Left hindlimb (tissue), 1 donor: Measurements from ENCODE around the gene ZNF839.
"Not testable (repeated sequence)": the region's sequence is repeated elsewhere in the genome, so short reads cannot be mapped to it uniquely, and the experiment has no call there.

ENCODE experiments used
- DNase-seq: peaks from one replicate; pipeline ENCODE4 v3.0.0-alpha.2; 2018

Gene ZNF839

GRCh38 chr14:102319351-102320032 lies at the start of gene ZNF839:
Gene ZNF839 (plus strand): TSS chr14:102319746. CDS start chr14:102319766, 20 bp downstream.
- peak; percentile 93 for DNase-seq

GRCh38 chr14:102272392-102272791 lies 47.2 kb upstream of the ZNF839 start:
- DNase-seq = no peak

- no peak for DNase-seq
These were observed 43.7 kb upstream of the ZNF839 start for GRCh38 chr14:102275866-102276265.

- no peak for DNase-seq
These were observed 41.5 kb upstream of the ZNF839 start for GRCh38 chr14:102277874-102278630.

GRCh38 chr14:102278631-102278935 lies 41.0 kb upstream of the ZNF839 start:
- no peak for DNase-seq

- DNase-seq = no peak
These were observed 40.3 kb upstream of the ZNF839 start for GRCh38 chr14:102279282-102279681.

GRCh38 chr14:102279688-102280348 lies 39.7 kb upstream of the ZNF839 start:
- no peak for DNase-seq

GRCh38 chr14:102280376-102280962 lies 39.1 kb upstream of the ZNF839 start:
- DNase-seq = no peak

GRCh38 chr14:102282751-102283465 lies 36.6 kb upstream of the ZNF839 start:
- DNase-seq = no peak

- DNase-seq = no peak
These were observed 35.9 kb upstream of the ZNF839 start for GRCh38 chr14:102283631-102284129.

GRCh38 chr14:102285106-102285505 lies 34.4 kb upstream of the ZNF839 start:
- no peak for DNase-seq

GRCh38 chr14:102288139-102288538 lies 31.4 kb upstream of the ZNF839 start:
- no peak for DNase-seq

- DNase-seq = no peak
These were observed 27.1 kb upstream of the ZNF839 start for GRCh38 chr14:102292441-102292840.

GRCh38 chr14:102293781-102294180 lies 25.8 kb upstream of the ZNF839 start:
- DNase-seq = no peak

- DNase-seq = no peak
These were observed 24.3 kb upstream of the ZNF839 start for GRCh38 chr14:102295270-102295669.

GRCh38 chr14:102297436-102298170 lies 21.9 kb upstream of the ZNF839 start:
- no peak for DNase-seq

- not testable (repeated sequence) for DNase-seq
These were observed 21.1 kb upstream of the ZNF839 start for GRCh38 chr14:102298303-102299070.

GRCh38 chr14:102303664-102304063 lies 15.9 kb upstream of the ZNF839 start:
- no peak for DNase-seq

- peak; percentile 99 for DNase-seq
These were observed 14.7 kb upstream of the ZNF839 start, which contains the start of gene MOK for GRCh38 chr14:102304611-102305506. Gene MOK (minus strand): TSS chr14:102305164. CDS start chr14:102304968, 196 bp downstream.
